NCI-H526 treated with DMSO at 0.1 percent for 48 hours (cell line): ENCODE data around the gene GALNT18.
"Not testable (repeated sequence)": the region's sequence is repeated elsewhere in the genome, so short reads cannot be mapped to it uniquely, and the experiment has no call there.

ENCODE experiments used
- DNase-seq: peaks from one replicate; lab custom pipeline; 2025; lab: John Stamatoyannopoulos, UW

GALNT18 gene

DNA sequence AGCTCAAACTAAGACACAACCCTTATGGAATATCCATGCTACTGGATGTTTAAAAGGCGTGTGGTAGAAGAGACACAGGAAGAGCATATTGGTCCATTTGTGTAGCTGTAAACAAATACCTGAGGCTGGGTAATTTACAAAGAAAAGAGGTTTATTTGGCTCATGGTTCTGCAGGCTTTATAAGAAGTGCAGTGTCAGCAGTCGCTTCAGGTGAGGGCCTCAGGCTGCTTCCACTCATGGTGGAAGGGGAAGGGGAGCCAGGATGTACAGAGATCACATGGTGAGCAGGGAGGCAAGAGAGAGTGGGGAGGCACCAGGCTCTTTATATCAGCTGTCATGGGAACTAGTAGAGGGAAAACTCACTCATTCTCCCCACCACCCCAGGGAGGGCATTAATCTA is 237.0 kb downstream of the GALNT18 start:
- DNase-seq, result no peak

DNA sequence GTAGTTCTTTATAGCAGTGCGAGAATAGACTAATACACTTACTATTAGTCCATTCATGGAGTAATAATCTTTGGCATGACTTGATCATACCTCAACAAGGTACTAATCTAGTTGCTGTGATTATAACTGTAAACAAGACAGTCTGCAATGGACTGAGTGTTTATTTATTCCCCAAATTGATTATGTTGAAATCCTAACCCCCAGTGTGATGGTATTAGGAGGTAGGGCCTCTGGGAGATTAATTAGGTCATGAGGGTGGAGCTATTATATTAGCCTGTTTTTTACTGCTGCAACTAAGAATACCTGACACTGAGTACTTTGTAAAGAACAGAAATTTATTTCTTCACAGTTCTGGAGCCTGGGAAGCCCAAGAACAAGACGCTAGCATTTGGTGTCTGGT is 237.8 kb downstream of the GALNT18 start:
- DNase-seq, result no peak

DNA sequence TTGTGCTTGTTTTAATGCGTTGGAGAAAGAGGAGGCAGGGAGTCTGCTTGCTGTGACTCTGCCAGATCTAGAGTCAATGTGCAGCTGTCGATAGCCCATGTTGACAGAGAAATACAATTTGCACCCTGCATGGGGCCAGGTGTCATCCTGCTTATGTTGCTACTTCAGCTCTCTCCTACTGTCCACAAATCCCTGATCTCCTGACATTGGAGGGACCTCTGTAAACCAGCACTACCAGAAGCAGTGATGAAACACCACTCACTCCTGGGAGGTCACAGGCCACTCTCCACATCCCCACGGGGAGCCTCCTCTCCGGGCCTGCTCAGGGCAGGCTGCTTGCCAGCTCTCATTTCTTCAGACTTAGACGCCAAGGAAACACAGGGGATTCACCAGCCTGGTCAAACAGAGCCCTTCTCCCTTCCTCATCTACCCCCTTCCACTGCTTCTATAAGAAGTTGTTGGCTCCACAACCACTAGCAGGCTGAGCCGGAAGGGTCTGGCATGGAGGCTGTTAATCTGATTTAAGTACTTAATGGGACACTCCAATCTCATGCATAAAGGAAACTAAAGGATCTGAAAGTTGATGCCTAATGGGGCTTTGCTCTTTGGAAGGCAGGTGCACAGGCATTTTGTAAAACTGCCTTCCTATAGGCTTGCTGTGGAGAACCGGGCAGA is 238.8 kb downstream of the GALNT18 start:
- DNase-seq, result no peak

DNA sequence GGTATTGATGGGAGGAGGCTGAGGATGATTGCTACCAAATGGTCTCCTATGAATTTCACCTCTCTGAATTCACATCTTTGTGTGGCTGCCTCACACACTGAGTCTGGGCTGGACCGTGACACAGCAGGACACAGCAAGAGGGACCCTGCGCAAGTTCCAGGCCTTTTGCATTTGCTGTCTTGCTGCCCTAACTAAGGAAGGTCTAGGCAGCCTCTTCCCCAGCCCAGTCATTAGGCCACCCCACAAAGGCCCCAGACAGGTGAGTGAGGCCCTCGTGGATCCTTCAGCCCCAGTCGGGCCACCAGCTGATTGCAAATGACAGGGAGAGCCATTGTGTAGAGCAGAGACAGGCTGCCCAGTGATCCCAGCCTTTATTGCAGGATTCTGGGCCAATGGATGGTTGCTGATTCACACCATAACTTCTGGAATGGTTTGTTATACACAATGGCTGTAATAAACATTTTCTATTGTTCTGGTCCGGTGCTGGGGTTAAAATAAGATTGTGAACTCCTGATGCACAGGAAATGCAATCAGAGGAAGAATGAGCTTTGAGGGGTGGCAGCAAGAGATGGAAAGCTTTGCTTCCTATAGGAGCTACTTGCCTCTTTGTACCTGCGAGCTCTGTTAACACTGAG is 240.2 kb downstream of the GALNT18 start:
- DNase-seq, result no peak

DNA sequence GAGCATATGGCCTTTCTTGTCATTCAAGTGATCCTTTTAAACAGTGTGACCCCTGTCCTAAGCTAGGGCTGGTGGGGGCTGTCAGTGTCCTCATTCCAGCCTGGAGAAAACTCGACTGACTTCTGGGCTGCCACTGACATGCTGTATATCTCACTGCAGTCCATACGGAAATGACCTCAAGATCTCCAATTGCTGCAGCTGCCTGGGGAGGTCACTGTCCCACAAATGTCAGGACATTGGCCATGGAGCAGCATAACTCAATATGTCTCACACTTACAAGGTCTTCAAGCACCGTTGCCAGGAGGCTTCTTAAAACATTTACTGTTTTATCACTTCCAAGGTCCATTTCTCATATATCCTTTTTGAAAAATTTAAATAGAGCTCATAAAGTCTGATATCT is 240.9 kb downstream of the GALNT18 start:
- DNase-seq, result no peak

DNA sequence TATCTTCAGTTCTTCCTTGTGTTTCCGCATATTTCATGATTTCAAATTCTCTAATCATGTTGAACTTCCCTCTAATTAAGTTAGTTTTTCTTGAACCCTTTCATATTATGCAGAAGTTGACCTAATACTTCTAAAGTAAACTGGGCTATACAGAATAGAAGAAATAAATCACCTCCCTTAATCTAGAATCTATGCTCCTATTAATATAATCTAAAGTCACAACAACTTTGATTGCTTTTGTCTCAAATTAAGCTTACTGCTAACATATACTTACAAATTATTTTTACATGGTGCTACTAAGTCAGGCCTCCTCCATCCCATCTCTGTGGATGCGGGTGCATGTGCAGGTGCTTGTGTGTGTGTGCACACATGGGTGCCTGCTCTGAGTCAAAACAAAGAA is 241.5 kb downstream of the GALNT18 start:
- DNase-seq, result no peak

DNA sequence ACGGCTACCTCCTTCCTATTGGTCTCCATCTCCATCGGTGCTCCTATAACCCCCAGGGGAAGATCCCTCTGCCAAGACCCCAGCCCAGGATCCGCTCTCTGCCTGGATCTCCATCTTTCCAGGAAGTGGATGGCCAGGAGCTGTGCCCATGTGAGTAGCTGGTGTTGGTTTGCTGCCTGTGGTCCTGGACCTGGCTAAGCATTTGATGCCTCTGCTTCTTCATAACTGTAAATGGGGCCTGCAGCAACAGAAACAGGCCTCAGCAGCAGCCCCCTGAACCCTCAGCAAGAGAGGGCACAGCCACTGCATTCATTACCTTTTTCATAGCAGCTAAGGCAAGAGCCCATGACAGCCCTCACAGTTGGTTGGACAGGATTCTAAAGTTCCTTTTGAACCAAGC is 242.1 kb downstream of the GALNT18 start:
- no peak for DNase-seq

DNA sequence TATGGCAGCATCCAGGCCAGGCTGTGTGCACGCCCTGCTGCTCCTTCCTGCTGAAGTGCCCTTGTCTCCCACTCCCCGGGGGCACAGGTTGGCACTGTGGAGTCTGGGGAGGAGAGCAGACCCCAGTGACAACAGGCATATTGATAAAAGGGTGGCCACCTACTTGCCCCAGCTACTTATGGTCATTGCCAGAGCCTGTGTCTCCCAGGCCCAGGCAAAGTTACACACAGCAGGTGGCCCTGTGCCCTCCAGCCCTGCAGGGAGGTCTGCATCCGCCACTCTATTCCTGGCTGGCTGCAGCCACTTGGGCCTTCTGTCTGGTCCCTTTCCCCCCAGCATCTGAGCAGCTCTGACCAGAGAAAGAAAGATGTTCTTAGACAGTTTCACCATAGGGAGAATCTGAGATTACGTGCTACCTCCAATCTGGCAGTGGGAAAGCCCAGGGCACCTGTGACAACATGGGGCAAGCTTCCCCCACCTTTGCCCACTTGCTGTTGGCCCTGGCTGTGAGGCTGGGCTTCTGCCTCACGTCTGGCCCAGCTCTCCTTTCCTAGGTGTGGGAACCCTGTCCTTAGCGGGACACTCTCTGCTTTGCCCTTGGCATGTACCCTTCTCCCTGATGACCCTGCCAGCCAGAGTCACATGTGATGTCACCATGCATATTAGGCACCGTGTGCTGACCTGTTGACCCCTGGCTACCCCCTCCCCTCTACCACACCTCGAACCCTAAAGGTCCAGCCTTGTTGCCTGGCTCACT is 243.4 kb downstream of the GALNT18 start:
- DNase-seq, result no peak

DNA sequence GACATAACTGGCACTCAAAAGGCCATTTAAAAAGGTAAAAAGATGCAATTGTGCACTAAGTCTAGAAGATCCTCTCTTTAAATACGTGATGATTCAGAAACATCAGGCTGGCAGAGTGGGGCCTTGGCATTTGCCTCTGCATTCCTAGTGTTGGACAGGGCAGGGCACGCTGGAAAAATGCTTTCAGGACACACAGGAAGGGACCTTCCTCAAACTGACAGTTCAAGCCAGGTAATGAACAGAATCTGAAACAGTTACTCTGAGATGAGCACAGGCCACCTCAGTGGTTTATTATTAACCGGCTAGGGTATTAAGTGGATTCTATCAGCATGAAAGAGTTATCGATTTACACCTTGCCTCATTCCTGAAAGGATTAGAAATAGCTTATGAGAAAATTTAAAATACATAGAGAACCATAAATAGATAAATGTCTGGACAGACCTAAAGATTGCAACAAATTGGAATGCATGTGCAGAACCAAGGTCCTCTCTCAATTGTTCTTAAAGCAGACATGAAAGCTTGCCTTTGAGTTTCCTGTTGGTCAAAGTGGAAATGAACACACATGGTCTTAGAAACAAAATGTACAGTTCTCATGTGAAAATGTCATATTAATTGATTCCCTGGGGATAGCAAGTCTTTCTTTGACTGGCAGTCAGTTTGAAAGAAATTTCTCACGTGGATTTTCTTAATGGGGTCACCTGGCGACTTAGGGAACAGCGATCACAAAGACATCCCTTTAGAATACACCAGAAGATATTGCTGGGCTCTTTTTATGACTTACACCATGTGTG is 247.3 kb downstream of the GALNT18 start:
- no peak for DNase-seq

DNA sequence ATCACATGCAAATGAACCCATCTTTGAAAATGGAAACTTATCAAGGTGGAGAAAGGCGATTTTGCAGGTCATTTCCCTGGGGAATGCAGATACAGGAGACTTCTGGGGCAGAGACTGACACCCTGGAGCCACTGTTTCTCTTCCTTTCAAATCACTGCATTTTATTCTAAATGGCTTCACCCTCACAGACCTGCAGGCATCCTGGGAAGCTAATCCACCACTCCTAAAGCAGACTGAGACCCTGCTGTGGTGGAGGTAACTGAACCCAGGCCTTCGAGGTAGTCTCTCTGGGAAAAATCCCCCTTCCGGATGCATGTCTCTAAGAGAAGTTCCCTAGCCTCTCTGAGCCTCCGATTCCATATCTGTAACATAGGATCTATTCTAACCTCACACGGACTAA is 247.9 kb downstream of the GALNT18 start:
- DNase-seq, result no peak

DNA sequence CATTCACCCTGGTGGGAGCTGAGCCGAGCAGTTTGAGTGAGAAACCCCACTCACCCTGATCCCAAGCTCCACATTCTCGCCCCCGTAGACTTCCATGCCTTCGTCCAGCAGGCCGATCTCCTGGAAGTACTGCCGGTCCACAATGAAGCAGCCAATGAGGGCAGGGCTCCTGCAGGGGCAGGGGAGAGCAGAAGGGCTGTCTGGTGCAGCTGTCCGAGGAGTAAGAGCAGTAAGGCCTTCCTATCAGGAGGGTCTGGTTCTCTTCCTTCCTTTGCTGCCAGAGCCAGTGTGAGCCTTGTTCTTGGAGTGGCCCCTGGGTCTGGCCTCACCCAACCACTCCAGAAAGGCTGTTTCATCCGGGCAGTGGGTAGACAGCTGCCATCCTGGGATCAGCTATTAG is 249.3 kb downstream of the GALNT18 start:
- no peak for DNase-seq

DNA sequence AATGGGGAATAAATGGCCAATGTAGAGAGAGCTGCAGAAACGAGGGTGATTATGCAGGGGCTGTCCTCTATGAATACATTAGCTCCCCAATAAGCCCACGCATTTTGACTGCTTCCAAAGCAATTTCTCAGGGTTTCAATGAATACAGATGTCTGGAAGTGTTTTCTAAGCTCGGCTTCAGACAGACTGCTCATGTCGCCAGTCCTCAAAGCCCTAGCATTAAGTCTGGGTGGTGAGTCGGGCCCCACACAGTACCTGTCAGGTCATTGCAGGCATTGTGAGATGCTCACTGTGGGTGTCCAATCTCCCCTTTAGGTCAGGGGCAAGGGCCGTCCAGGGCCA is 250.9 kb downstream of the GALNT18 start:
- DNase-seq, result no peak

DNA sequence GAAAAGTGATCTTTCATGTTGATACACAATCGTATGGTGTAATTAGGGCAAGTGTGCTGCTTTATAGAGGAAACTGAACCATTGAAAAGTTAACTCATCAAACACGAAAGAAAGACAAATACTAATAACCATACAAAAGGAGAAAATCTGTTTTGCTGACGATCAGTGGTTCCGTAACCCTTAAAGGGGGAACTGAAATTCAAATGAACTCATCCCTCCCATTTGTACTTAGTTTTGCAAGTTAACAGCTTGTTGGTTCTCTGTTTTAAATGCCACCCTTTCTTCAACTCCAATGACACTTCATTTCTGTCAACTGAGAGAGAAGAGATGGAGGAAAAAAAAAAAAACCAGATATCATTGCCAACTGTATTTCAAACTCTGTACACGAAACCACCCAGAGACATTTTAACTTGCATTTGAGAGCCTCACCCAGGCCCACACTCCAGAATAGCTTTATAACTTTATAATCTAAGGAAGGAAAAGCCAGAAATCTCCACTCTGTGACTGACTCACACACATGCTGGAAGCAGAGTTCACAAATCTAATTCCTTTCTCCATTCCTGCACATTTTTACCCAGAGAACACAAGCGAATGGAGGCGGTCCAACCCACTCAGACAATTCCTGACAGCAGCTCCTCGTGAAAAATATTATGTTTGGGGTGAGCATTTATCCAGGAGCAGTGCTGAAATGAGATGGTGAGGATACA is 251.4 kb downstream of the GALNT18 start:
- DNase-seq, result no peak

DNA sequence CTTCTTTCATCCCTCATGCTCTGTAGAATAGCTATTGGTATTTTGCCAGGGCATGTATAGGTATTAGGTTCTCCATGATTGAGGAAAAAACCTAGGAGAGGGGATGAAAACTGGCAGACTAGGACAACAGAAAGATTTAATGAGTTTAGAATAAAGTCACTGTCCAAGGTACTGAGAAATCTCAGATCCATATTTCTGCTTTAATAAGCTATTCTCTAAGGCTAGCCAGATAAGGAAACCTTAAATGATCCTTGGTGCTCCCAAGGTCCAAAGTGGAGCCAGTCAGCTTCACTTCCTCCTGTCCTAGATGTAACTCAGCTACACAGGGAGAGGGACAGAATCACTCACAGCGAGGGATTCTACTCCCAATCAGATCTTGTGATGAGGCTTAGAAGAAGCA is 255.0 kb downstream of the GALNT18 start:
- no peak for DNase-seq

DNA sequence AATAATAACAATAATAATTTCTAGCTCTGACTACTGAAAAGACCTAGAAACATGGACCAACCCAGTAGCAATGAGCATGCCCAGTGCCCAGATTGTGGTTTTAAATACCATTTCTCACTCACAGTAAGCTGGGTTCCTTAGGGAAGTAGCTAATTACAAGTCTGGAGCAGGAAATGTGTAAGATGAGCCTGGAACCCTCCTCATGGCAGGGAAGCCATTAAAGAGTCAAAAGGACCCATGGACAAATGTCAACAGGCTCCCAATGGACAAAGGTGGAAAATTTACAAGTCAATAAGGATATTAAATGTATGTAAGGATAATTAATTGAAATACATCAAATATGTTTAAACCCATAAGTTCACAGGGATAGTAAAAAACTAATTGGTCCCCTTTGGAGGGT is 258.1 kb downstream of the GALNT18 start:
- DNase-seq, result no peak

DNA sequence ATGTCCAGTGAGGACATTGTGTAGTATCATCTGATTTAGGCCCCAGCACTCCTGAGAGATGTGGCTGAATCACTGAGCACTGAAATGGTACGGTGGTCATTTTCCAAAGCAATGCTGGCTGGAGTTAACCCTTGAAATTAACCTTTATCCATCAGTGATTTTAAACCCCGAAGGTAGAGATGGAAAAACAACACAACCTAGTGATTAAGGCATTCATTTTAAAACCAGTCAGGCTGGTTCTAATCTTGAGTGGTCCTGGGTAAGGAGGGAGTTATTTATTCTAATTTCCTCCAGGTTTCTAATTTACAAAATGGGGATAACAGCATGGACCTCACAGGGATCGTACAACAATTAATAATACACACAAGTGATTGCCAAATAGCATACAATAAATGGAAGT is 262.2 kb downstream of the GALNT18 start:
- DNase-seq, result no peak

DNA sequence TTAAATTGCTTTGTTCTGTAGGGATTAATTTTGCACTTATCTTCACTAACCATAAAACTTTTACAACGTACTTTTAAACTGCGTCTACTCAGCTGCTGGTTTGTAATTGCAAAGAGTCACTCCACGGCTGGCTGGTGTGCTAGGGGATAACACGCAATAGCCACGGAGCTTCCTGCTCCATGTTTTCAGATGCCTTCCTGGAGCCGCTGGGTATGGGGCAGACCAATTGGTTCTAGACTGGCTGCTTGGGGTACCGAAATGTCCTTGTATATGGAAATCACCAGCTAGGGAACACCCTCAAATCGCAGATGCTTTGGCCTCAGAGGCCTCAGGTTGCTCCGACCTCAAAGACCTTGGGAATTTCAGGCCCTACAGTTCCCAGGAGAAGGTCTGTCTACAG is 265.0 kb downstream of the GALNT18 start:
- no peak for DNase-seq

DNA sequence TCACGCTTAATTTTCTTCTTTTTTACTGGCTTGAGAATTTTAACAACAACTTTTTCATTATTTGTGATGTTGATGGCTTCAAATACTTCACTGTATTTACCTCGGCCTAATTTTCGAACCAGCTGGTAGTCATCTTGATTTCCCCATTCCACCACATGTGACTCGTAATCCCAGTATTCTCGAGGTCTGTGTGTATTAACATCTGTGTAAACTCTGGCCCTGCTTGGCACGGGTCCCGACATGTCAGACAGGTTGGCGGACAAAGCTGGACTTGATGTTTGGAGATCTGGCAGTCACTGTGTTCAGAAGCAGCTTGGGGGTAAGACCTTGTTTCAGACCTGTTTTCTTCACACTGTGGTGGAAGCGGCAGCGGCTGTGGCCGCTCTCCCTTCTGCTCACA is 268.9 kb downstream of the GALNT18 start, which contains the start of gene CSNK2A3:
Gene CSNK2A3, minus strand, starts transcription at position 373 of the 400 bp plus-strand sequence. Its CDS starts 131 bp downstream, at position 242.
- not testable (repeated sequence) for DNase-seq

DNA sequence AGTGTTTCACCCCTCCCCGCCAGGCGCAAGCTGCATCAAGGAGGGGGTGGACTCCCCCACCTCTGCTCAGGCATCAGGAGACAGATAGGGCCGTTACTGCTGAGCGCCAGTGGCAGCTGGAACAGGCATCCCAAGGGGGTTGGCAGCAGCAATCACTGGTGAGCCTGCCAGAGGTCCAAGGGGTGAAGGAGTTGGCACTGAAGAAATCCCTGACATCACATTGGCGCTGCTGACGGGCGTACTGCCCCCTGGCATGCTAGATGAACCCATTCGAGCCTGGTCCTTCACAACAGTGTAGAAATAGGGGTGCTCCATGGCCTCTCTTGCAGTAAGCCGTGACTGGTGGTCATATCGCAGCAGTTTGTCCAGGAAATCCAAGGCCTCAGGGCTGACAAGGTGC is 270.0 kb downstream of the GALNT18 start:
- not testable (repeated sequence) for DNase-seq

DNA sequence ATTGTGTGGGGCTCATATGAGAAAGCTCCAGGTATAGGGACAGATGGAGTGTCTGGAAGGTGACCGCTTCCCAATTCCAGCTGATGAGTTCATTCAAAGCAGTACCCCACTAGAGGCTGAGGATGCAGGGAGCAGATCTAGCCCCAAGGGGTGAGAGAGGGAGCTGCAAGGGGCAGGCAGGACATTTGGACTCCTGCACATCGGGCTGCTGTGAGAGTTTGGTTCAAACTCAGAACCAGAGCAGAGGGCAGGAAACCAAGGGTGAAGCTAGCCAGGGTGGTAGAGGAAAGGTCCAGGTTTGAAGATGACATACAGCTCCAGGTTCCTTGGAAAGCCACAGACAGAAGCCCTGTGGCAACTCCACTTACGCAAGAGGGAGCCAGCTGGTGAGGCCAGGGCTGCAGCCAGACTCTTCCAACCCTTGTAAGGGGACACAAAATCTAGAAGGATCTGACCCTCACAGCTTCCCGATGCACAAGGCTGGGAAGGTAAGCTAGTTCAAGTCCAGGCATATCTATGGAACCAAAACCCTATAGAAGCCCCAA is 270.7 kb downstream of the GALNT18 start:
- no peak for DNase-seq

DNA sequence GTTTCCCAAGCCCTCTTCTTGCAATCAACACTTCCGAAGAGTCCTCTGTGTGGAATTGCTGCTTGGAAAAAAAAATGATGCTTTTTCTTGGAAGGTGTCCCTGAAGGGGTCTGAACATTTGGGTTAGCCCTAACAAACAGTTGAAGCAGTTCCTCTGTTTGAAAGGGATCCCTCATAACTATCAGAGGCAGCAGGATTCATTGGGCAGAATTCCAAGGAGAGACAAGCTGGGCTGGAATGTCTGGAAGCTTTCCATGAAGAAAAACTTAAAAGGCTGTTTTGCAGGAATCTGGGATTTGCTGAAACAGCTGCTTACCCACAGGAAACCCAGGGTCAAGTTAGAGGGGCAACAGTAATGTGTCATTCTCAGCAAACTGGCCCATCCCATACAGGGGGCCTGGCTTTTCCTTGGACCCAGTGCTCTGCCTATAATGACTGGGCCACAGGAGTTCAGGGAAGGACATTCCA is 271.9 kb downstream of the GALNT18 start:
- no peak for DNase-seq
